Measurements from ENCODE around the gene STAMBP. TPM values are rescaled to one million over a fixed set of nuclear protein-coding genes. Genes with fewer than 3 reads are reported as not detected.
A peak's percentile ranks its signal among the peaks of the same experiment; 100 is the strongest.

Gene STAMBP
- total and polyA plus RNA-seq, 9 of the 15 experiments (the other 6 are each of a cell fraction or from before 2014, with no cell fraction given) = 36.9 to 75.2 (median 48.8) TPM

DNA sequence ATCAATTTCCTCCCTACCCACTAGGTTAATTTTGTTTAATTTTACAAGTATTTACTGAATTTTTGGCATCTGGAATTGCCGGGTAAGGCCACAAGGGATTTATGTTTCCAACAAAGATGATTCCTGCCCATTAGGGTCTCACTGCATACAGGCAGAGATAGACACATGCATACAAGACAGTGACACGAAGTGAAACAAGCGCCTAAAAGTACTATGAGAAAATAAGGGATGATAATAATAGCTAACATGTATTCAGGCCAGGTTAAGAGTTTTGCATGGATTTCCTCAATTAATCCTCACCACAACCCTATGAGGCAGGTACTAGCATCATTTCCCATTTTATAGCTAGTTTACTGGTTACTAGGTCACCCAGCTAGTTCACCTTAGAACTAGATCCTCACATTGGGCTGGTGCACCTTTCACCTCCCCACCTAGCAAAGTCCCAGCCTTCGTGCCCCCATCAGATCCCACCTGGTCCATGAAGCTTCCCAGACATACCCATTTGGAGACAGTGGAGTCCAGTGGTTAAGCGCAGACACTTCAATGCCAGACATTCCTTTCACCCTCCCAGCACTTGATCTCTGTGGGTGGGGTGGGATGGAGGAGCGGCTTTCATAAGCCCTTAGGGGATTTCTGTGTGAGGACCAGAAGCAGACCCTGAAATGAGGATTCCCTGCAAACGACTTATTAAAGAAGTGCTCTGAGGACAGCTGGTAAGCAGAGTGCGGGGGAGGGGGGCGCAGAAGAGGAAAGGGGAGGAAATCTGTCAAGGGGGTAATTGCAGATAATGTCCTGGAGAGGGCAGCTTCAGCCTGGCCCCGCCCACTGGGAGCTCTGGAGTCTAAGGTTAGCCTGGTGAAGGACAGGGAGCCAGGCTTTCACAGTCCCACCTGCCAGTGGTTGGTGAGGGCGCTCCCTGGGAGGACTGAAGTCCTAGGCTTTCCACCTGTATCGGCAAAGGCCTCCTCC, 92.1 kb downstream of the STAMBP start (continued):
- no peak for TF ChIP-seq NONO (IDR thresholded peaks at IDR 0.05; ENCODE audit: low read depth in 2 of 2, low read length in 1 of 2)
- TF ChIP-seq PHF21A (IDR thresholded peaks at IDR 0.05; ENCODE audit: borderline replicate concordance, low read depth) = peak; percentile 24; the same call in 1 of the 2 replicates
- TF ChIP-seq E2F8 (IDR thresholded peaks at IDR 0.05; ENCODE audit: low read depth, partially characterized antibody) = no peak
- TF ChIP-seq, protein P1, sequence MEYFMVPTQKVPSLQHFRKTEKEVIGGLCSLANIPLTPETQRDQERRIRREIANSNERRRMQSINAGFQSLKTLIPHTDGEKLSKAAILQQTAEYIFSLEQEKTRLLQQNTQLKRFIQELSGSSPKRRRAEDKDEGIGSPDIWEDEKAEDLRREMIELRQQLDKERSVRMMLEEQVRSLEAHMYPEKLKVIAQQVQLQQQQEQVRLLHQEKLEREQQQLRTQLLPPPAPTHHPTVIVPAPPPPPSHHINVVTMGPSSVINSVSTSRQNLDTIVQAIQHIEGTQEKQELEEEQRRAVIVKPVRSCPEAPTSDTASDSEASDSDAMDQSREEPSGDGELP (CRISPR knock-in tag; IDR thresholded peaks at IDR 0.05; ENCODE audit: borderline replicate concordance) = peak; percentile 84
- 0 out of 2 replicates have a peak, but pooled peaks have one; percentile 56 for TF ChIP-seq ZNF134 (CRISPR knock-in tag; conservative IDR thresholded peaks at IDR 0.05)
- peak; percentile 92 for TF ChIP-seq SP1 (CRISPR knock-in tag; IDR thresholded peaks at IDR 0.05)
- TF ChIP-seq CREB5 (CRISPR knock-in tag; IDR thresholded peaks at IDR 0.05) = no peak
- peak; percentile 59 to 76 for TF ChIP-seq MAZ (CRISPR knock-in tag; conservative IDR thresholded peaks at IDR 0.05 in 1 of 2, IDR thresholded peaks at IDR 0.05 in 1 of 2)
- TF ChIP-seq DACH1 (IDR thresholded peaks at IDR 0.05; ENCODE audit: partially characterized antibody) = peak; percentile 82
- TF ChIP-seq LEF1 (IDR thresholded peaks at IDR 0.05) = 0 out of 2 replicates have a peak, but pooled peaks have one; percentile 12
- no peak for TF ChIP-seq DDX20 (tag; IDR thresholded peaks at IDR 0.05; ENCODE audit: low read depth)
- peak; percentile 36; the same call in 1 of the 2 replicates for TF ChIP-seq RBFOX2 (IDR thresholded peaks at IDR 0.05; ENCODE audit: low read depth, low read length)
- TF ChIP-seq, protein P2, sequence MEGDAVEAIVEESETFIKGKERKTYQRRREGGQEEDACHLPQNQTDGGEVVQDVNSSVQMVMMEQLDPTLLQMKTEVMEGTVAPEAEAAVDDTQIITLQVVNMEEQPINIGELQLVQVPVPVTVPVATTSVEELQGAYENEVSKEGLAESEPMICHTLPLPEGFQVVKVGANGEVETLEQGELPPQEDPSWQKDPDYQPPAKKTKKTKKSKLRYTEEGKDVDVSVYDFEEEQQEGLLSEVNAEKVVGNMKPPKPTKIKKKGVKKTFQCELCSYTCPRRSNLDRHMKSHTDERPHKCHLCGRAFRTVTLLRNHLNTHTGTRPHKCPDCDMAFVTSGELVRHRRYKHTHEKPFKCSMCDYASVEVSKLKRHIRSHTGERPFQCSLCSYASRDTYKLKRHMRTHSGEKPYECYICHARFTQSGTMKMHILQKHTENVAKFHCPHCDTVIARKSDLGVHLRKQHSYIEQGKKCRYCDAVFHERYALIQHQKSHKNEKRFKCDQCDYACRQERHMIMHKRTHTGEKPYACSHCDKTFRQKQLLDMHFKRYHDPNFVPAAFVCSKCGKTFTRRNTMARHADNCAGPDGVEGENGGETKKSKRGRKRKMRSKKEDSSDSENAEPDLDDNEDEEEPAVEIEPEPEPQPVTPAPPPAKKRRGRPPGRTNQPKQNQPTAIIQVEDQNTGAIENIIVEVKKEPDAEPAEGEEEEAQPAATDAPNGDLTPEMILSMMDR (IDR thresholded peaks at IDR 0.05 in 2 of 3, conservative IDR thresholded peaks at IDR 0.05 in 1 of 3; ENCODE audit: insufficient read depth in 2 of 3, low read depth in 1 of 3, low read length in 3 of 3) = peak; percentile 71 to 76 (median 74)
- TF ChIP-seq VEZF1 (CRISPR knock-in tag; IDR thresholded peaks at IDR 0.05) = peak; percentile 90
